ENCODE measurements around the gene PSKH1.

GRCh38 chr16:67928561-67929364 lies 35.7 kb downstream of the PSKH1 start:
- TF ChIP-seq CTCF (IDR thresholded peaks at IDR 0.05; ENCODE audit: poor library complexity) (peak; percentile 78), EZH2 (IDR thresholded peaks at IDR 0.05; ENCODE audit: borderline replicate concordance) (no peak), EZH2phosphoT487 (IDR thresholded peaks at IDR 0.05; ENCODE audit: low read depth, severe bottlenecking, unreplicated experiment) (no peak)
